IPS-NIHi7 (cell line): ENCODE data around the gene HSFX3.
A peak's percentile ranks its signal among the peaks of the same experiment; 100 is the strongest.
"Not testable (repeated sequence)": the region's sequence is repeated elsewhere in the genome, so short reads cannot be mapped to it uniquely, and the experiment has no call there.

Experiments used
- DNase-seq: peaks from one replicate; pipeline ENCODE4 v3.0.0; 2012; ENCODE audit warnings: mixed read lengths; ENCODE audit errors: extremely low spot score

HSFX3 gene

DNA sequence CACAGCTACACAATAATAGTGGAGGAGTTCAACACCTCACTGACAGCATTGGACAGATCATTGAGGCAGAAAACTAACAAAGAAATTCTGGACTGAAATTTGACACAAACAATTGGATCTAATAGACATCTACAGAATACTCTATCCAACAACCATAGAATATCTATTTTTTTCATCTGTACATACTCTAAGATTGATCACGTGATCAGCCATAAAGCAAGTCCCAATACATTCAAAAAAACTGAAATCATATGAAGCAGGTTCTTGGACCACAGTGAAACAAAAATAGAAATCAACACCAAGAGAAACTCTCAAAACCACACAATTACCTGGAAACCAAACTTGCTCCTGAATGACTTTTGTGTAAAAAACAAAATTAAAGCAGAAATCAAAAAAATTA, 32.4 kb downstream of the HSFX3 start:
- no peak for DNase-seq

DNA sequence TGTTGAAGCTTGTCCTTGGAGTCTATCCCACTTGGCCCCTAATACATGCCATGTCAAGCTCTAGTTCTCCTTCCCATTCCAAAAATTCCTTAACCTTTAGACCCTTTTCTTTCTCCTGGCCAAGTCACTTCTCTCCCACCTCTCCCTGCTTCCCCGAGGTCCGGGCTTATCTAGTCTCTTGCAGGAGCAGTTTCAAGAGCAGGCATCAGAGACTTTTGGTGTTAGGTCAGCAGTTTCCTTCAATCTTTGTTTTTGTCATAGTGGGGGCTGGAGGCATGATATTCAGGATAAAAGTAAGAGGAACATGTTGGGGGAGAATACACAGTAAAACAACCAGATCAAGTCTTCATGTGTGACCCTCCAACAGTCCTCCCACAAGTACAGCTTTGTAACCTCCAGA, 33.1 kb downstream of the HSFX3 start:
- DNase-seq, result no peak

DNA sequence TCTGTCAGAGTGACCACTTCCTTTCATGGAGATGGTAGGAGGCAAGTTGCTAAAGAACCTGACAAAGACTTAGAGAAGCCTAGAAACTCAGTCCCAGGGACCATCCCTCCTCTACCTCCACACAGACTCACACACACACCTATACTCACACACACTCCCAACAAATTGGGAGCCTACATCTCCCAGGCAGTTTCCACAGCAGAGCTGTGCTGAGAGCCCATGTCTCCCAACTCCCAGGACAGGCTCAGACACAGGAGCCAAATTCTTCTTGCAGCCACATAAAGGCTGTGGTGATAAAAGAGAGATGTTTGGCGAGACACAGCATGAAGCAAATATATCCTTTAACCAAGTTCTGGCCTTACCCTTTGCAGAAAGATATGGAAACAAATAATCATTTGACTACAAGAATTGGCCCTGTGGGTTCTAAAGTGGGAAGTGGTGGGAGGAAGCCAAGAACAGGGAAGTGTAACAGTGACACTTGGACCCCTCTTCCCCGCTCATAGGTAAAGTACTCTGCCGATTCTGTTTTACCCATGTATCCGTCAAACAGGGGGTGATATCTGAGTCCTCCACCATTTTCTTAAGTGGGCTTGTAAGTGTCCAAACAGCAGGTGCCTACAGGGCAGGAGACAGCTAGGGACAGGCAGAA, 33.6 kb downstream of the HSFX3 start:
- no peak for DNase-seq

DNA sequence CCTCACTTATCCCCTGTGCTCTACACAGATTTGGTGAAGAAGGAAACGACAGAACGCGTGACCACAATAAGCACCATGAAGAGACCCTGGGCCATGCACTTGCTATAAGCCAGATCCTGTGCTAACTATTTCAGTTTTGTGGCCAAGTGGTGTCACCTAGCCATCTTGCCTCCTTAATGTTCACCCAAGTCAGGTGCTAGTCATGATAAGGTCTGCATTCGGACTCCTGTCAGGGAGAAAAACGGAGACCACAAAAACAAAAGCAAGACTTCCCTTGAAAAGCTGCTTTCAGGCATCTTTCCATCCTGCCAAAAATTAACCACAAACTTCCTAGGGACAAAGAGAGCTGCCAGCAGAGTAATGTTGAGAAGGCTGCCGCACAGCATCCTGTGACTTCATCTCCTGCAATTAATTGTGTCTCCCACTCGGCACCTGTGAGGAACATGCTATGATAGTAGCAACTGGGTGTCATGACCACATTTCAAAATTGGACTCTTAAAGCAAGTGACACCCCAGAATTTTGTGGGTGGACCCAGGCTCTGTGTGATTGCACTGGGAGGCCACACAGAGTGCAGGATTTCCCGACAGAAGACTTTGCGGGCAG, 35.8 kb downstream of the HSFX3 start:
- no peak for DNase-seq

DNA sequence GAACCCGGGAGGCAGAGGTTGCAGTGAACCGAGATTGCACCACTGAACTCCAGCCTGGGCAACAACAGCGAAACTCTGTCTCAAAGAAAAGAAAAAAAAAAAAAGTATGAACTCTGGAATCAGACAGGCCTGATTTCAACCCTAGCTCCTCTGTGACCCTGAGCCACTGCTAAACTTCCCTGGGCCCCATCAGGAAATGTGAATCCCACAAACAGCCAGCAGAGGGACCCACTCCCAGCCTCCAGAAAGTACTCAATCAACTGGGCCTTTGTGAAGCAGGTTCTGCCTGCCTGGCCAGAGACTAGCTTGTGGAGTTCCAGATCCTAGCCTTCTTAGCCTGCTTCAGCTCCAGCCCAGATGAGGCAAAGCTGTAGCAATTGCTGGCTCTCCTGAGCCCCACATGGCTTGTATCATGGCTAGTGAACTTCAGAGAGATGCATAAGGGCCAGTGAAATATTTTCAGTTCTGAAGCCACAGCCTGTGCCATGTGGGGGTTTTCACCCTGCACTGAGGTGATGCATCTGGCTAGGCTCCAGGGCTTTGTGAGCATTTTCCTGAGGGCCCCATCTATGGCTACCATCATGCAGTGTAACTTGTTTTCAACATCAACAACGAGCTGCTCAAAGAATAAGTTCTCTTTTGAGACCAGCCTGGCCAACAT, 37.4 kb downstream of the HSFX3 start:
- DNase-seq, result peak; percentile 49

DNA sequence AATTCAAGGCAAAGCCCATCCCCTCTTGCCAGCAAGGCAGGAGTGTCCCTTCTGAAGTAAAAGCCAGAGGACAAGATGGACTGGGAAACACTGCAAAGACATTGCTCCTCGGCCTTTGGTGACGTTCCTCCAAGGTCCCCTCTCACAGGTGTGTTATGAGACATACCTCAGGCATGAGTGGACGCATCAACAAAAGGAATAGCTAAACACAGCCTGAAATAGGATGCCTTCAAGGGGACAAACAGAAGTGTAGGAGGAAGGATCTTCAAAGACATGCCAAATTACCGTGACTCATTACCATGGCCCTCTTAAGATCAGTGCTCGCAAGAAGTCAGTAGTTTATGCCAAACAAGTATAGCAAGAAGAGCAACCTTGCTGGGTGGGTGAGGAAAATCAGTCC, 38.6 kb downstream of the HSFX3 start:
- DNase-seq, result no peak

DNA sequence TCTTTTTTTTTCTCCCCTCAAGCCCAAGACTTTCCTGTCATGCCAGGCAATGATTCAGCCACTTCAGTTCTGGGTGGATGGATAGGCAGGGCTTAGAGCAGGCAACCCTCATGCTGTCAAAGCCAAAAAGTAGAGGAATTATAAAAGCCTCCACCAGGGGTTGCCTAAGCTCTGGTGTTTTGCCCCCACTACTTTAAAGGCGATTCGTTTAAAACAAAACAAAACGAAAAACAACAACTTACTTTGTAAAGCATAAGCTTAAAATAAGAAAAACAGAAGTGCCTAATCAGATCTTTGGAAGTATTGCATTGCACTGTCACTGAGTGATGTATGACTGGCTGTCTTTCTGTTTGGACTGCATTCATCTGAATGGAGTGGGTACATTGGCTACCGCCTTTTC, 39.3 kb downstream of the HSFX3 start:
- no peak for DNase-seq

DNA sequence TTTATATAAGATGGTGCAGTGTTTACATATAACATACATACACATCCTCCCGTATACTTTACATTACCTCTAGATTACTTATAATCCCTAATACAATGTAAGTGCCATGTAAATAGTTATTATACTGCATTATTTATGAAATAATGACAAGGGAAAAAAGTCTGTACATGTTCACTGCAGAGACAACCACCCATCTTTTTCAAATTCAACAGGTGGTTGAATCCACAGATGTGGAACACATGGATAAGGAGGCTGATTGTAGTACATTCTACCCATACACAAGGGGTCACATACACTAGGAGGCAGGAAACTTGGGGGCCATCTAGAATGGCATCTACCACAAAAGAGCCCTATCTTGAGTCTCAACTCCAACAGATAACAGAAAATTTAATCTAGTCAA, 41.3 kb downstream of the HSFX3 start:
- DNase-seq, result no peak

DNA sequence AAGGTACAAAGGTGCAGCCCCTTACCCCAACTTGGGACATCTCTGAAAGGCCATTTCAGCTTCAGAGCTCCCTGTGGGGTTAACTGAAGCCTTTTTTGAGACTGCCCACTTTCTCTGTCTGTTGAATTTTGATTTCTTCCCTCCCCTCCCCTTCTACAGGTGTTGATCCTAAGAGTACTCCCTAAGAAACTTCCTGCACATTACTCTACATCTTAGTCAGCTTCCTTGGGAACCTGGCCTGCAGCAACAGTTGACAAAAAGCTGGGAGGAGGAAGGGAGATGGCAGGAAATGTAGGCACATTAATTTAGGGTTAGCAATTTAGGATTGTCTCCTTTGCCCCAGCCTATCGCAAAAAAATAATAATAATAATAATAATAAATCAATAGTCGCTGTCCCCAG, 43.4 kb downstream of the HSFX3 start:
- no peak for DNase-seq

DNA sequence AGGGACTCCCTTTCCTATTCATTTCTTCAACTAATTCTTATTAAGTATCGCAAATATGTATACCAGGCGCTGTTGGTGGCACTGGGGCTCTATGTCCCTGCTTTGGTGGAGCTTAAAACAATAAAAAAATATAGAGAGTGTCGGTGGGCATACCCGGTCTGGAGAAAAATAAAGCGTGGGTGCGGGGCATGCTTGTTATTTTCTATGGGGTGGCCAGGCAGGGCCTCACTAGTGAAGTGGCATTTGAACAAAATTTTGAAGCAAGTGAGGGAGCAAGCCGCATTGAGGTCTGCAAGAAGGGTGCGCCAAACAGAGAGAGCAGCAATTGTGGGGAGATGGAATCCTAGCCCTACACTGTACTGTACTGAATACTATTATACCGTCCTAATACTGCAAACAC, 44.1 kb downstream of the HSFX3 start:
- no peak for DNase-seq

DNA sequence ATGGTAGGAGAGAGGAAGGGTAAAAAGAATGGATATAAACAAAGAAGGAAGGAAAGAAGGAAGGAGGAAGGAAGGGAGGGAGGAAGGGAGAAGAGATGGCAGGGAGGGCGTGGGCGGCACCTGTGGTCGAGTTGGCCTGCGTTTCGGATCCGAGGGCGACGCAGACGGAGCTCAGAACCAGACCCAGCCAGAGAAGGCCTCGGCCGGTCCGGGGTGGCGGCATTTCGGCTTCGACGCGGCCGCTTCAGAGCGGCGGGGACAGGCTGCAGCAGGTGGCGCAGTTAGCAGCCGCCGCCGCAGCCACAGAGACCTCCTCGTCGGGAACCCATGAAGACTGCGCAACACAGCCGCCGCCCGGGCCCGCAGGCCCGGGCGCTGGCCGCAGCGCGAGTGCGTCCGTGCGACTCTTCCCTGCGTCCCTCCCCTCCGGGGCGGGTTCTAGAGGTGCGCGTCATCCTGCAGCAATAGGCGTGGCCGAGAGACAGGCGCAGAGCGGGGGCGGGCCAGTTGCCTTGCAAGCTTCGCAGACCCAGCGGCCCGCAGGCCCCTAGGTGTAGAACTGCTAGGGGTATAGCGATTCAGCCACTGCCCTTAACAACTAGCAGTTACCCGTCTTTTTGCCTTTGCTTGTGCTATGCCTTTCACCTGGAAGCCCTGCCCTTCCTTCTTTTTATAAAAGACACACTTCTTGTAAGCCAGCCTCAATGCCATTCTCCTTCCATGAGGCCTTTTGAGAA, 44.6 kb downstream of the HSFX3 start, which contains the start of gene IDS:
TSS of gene IDS (minus strand) at position 392 of the 737 bp plus-strand sequence. CDS start at position 223, 169 bp downstream.
- DNase-seq, result peak; percentile 80

DNA sequence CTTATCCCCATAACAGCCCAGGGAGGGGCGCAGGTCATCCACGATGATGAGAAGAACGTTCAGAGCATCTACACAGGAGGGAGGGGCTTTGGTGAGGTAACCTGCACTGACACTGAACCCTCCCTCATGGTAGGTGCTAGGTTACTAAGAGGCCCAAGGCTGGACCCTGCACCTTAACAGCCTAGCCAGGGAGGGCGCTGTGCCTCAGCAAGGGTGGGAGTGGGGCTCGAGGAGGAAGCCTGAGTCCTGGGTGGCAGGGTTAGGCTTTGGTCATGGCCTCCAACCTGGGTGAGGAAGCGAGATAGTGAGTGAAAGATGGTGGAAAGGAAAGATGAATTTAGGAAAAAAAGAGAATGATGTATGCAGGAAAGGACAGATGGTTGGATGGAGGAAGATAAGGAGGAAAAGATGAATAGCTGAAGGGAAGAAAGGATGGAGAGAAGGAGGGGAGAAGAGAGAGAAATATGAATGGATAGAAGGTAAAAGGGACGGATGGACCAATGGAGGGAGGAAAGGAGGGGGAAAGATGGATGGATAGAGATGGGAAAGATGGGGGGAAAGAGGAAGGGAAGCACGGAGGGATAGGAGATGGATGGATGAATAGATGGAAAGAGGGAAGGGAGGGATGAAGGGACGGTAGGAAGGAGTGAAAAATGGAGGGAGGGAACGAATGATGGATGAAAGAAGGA, 45.4 kb downstream of the HSFX3 start:
- DNase-seq, result peak; percentile 29

DNA sequence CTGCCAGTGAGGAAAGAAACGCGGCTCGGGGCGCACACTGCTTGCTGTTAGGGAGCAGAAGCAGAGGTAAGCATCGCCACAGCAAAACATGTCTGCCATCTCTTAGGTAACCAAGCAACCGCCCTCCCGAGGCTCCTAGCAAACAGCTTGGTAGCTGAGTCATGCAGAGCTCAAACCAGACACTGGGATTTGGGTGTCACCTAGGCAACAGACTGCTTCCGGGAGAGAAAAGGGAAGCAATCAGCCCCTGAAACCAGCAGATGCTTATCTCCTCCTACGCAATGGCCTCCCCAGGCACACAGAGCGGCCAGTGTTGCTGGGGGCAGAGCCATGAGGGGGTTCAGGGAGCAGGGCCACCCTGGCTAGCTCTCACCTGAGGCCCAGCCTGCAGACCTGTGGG, 46.3 kb downstream of the HSFX3 start:
- not testable (repeated sequence) for DNase-seq

DNA sequence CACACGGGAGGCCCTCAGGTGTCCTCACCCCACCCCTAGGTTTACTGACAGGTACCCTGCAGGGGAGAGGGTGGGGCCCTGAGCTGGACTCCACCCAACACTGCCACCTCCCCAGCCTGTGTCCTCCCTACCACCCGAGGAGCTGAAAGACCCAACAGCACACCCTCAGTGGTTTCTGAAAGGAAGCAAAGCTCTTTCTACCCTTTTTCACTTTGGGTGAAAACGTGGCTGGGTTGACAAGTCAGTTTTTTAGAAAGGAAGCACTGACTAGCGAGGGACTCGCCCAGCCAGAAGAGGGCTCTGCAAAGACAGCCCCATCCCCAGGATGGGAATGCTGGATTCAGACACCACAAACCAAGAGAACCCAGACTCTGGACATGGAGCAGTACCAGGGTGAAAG, 46.8 kb downstream of the HSFX3 start:
- DNase-seq, result not testable (repeated sequence)

DNA sequence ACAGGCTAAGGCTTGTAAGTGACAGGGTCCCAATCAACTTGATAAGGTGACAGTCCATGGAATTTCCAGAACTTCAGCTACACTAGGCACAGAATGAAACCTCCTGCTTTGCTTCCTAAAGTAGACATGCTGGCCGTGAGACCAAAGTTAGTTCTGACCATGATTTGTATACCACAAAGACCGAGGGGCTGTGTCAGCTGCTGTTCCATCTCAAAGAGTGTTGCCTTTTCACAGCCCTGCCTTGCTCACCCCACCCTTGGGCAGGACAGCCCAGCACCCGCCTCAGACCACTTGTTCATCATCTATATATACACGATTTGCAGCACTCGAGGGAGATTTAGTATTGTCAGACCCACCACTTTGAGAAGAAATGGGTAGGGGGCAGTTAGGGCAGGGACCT, 50.0 kb downstream of the HSFX3 start:
- DNase-seq, result no peak

DNA sequence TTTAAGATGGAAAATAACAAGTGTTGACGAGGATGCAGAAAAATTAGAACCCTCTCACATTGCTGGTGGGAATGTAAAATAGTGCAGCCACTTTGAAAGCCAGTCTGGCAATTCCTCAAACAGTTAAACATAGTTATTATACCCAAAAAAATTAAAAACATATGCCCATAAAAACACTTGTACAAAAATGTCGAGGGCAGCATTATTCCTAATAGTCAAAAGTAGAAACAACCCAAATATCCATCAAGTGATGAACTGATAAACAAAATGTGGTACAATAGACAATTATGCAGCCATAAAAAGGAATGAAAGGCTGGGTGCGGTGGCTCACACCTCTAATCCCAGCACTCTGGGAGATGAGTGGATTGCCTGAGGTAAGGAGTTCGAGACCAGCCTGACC, 51.0 kb downstream of the HSFX3 start:
- DNase-seq, result no peak
